Heart left ventricle (tissue), 16 donors: ENCODE measurements around the gene ADCK1. TPM values are rescaled to one million over a fixed set of nuclear protein-coding genes. Genes with fewer than 3 reads are reported as not detected.
"Not testable (repeated sequence)": the region's sequence is repeated elsewhere in the genome, so short reads cannot be mapped to it uniquely, and the experiment has no call there.

Source experiments
- ATAC-seq, 4 donors: fragments of 200-7000 bp; cut with Tn5 transposase; one replicate each; pipeline ENCODE4 v1.9.1; 2020 to 2022; ENCODE audit warnings: moderate library complexity in 4 of 4, mild to moderate bottlenecking in 3 of 4, moderate number of reproducible peaks in 1 of 4
- DNase-seq, 5 donors: peaks; one replicate each; pipeline ENCODE4 v3.0.0-alpha.2; 2020
- H3K27ac ChIP-seq, 12 donors: fragments of 200-600 bp; sonication (generic) in 4 of 12; one replicate each; pipeline versions ENCODE4 v1.5.0 to v1.8.0; 2016 to 2022; ENCODE audit warnings: mild to moderate bottlenecking in 2 of 12
- H3K27me3 ChIP-seq, 9 donors: fragments of 200-600 bp; sonication (generic) in 2 of 9; one replicate each; pipeline versions ENCODE4 v1.5.1 to v1.8.0; 2016 to 2022; ENCODE audit warnings: mild to moderate bottlenecking in 3 of 9
- H3K36me3 ChIP-seq, 9 donors: fragments of 200-600 bp; sonication (generic) in 2 of 9; one replicate each; pipeline versions ENCODE4 v1.5.0 to v1.8.0; 2018 to 2022; ENCODE audit warnings: mild to moderate bottlenecking in 2 of 9
- H3K4me1 ChIP-seq, 12 donors: fragments of 200-600 bp; sonication (generic) in 4 of 12; one replicate each; pipeline versions ENCODE4 v1.5.0 to v1.8.0; 2016 to 2022; ENCODE audit warnings: mild to moderate bottlenecking in 3 of 12
- H3K4me3 ChIP-seq, 12 donors: fragments of 200-600 bp; sonication (generic) in 4 of 12; one replicate each; pipeline versions ENCODE4 v1.5.0 to v1.8.0; 2017 to 2022; ENCODE audit warnings: mild to moderate bottlenecking in 9 of 12, moderate library complexity in 4 of 12
- H3K9me3 ChIP-seq, 12 donors: fragments of 200-600 bp; sonication (generic) in 4 of 12; one replicate each; pipeline versions ENCODE4 v1.5.0 to v1.8.0; 2016 to 2022; ENCODE audit warnings: mild to moderate bottlenecking in 1 of 12
- POLR2A ChIP-seq, 2 donors: fragments of 450-650 bp; IDR thresholded peaks; one replicate each; pipeline ENCODE4 v1.6.1; 2017; ENCODE audit warnings: antibody characterized with exemption in 2 of 2, mild to moderate bottlenecking in 2 of 2, moderate library complexity in 2 of 2
- WGBS, 4 donors: extraction: QIAGEN DNeasy Blood & Tissue Kit in 2 of 4; methylation state at CpG; one replicate each; pipeline versions ENCODE4 v1.1.5 to v1.1.7; 2013 to 2018; 5-methylcytosine and 5-hydroxymethylcytosine counted together
- intact Hi-C, 10 donors: fragments of 100-400 bp; cut with DNase I; formaldehyde crosslinking; loops; one replicate each; pipeline versions ENCODE4 v1.11.1 to v1.14.2; 2022
- polyA plus RNA-seq, 2 donors: library from polyadenylated mRNA; stranded (reverse); fragments of 200-250 nt; gene quantifications; one replicate each; pipeline ENCODE4 v1.2.3, GENCODE V29; 2013
- total RNA-seq, 9 donors: library from RNA; depleted of rRNA in 2 of 9; stranded (reverse); fragments of >200 nt in 2 of 9; fragmentation: NEBNext Ultra II Directional in 3 of 9; extraction: Animal tissue kit (Norgen Biotek cat#: 25700) in 3 of 9; gene quantifications; one replicate each; pipeline versions ENCODE4 v1.1.0 to v1.2.4, GENCODE V29; 2016 to 2023
- TF ChIP-seq, protein P1 (sequence below), 12 donors: fragments of 200-600 bp; sonication (generic) in 4 of 12; IDR thresholded peaks; one replicate each; pipeline versions ENCODE4 v1.5.0 to v1.8.0; 2018 to 2022; ENCODE audit warnings: antibody characterized with exemption in 12 of 12, mild to moderate bottlenecking in 5 of 12
- donor health status: ischemic (EF 13 %, LVEDD 7.1; RV severe dilation, severe dysfunction).
- donor health status: healthy with polysubstance abuse.
- donor health status: DM: no; HTN: yes; CAD: no.
- donor health status: DM: no; HTN: no; CAD: no.
- donor health status: ischemic (EF 25% LVEDD 6.9; RV normal size, moderate dysfunction).
- donor health status: ischemic (EF 25% LVEDD 5.7; RV mildly dilated, moderate dysfunction).
- donor health status: healthy.
- donor health status: DM: yes; HTN: yes; CAD: no.
- donor health status: ischemic (EF 35%, LVEDD 5.7; RV mildly dilated, moderate dysfunction).
- donor health status: nonischemic (EF 11% LVEDD 7.7; RV severe dilation, severe dysfunction).
- donor health status: DM: yes; HTN: yes; CAD: no.
- donor health status: PGD.
- donor health status: ischemic (EF 29% LVEDD 5.4; RV normal size, mild dysfunction).
- donor health status: nonischemic (EF 23%, LVEDD 6.1; RV moderate dilation, normal function).

The ADCK1 gene
- total and polyA plus RNA-seq, 11 donors: 4.0 to 12.8 (median 7.9) TPM

DNA sequence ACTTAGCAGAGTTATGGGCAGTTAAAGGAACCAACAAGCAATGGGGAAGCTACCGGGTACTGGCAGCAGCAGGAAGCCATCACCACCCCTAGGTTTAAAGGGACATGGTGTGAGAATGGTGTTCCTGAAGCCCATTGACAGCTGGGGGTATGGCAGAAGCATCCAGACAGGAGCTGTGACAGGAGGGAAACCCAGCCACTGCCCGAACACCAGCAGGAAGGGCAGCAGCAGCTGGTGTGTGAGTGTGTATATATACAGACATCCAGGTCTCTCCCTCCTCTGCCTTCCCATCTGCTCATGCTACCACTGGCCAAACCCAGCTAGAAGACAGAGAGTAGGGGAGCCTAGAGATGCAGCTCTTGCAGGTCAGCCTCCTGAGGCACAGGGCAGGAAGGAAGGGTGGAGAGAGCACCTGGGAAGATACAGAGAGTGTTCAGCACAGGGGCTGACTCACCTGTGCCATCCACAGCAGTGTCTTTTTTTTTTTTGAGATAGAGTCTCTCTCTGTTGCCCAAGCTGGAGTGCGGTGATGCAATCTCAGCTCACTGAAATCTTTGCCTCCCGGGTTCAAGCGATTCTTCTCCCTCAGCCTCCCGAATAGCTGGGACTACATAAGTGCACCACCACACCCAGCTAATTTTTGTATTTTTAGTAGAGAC, 9.2 kb upstream of the ADCK1 start:
- Histone ChIP-seq H3K36me3 (no peaks in the 10 kb centered on the region), H3K27me3 (no peaks in the 10 kb centered on the region), H3K27ac (no peak overlapping the region), H3K4me3 (no peak overlapping the region), H3K4me1 (no peaks in the 10 kb centered on the region), H3K9me3 (no peaks in the 10 kb centered on the region)
- WGBS, 4 donors: 67 to 76% (median 71%) methylated on average over 6 of the region's 6 CpGs
- intact Hi-C loops: no loop called here
- peak in 1 of 4 donors; percentile 29 for ATAC-seq
- no peak for DNase-seq
- TF ChIP-seq, protein P1, sequence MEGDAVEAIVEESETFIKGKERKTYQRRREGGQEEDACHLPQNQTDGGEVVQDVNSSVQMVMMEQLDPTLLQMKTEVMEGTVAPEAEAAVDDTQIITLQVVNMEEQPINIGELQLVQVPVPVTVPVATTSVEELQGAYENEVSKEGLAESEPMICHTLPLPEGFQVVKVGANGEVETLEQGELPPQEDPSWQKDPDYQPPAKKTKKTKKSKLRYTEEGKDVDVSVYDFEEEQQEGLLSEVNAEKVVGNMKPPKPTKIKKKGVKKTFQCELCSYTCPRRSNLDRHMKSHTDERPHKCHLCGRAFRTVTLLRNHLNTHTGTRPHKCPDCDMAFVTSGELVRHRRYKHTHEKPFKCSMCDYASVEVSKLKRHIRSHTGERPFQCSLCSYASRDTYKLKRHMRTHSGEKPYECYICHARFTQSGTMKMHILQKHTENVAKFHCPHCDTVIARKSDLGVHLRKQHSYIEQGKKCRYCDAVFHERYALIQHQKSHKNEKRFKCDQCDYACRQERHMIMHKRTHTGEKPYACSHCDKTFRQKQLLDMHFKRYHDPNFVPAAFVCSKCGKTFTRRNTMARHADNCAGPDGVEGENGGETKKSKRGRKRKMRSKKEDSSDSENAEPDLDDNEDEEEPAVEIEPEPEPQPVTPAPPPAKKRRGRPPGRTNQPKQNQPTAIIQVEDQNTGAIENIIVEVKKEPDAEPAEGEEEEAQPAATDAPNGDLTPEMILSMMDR (IDR thresholded peaks at IDR 0.05): no peak
- no peak for TF ChIP-seq POLR2A (IDR thresholded peaks at IDR 0.05)

DNA sequence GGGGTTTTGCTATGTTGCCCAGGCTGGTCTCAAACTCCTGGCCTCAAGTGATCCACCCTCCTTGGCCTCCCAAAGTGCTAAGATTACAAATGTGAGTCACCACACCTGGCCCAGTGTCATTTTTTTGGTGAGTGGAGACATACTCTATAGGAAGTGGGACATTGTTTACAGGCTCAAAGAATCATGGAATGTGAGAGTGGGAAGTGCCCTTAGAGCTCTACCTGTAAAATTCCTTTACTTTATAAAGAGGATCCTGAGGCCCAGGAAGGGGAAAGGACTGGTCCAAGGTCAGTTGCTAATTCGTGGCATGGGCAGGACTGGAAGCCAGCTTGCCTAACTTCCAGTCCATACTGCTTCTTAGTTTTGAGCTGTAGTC, 8.7 kb upstream of the ADCK1 start:
- no peaks in the 10 kb centered on the region for H3K27me3 ChIP-seq
- intact Hi-C loops: no loop called here
- H3K4me3 ChIP-seq: no peak overlapping the region
- H3K4me1 ChIP-seq: no peaks in the 10 kb centered on the region
- no peaks in the 10 kb centered on the region for H3K9me3 ChIP-seq
- WGBS, 4 donors: 49 to 73% (median 59%) methylated on average over 1 of the region's 1 CpG
- no peak overlapping the region for H3K27ac ChIP-seq
- no peak for ATAC-seq
- no peak for DNase-seq
- H3K36me3 ChIP-seq: no peaks in the 10 kb centered on the region
- TF ChIP-seq, protein P1 (IDR thresholded peaks at IDR 0.05): no peak
- no peak for TF ChIP-seq POLR2A (IDR thresholded peaks at IDR 0.05)

DNA sequence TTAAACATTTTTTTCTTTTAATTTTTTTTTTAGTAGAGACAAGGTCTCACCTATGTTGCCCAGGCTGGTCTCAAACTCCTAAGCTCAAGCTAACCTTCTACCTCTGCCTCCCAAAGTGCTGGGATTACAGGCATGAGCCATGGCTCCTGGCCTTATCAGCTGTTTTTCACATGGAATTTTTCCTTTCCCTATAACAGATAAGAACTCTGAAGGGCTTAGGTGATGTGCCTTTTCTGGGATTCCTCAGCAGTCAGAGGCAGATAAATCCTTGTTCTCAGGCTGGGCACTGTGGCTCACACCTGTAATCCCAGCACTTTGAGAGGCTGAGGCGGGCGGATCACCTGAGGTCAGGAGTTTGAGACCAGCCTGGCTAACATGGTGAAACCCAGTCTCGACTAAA, 6.7 kb upstream of the ADCK1 start:
- not testable (repeated sequence) for H3K27ac ChIP-seq, H3K4me1 ChIP-seq, DNase-seq, H3K9me3 ChIP-seq, H3K4me3 ChIP-seq, H3K27me3 ChIP-seq, ATAC-seq, H3K36me3 ChIP-seq
- 72 to 76% (median 74%) methylated on average over 3 of the region's 3 CpGs for WGBS, 4 donors
- intact Hi-C loops: loop anchor here in 1 of 10 donors (1.0 kb wide), 1 partner anchor 15 kb away; no protein-coding TSS in a partner anchor

DNA sequence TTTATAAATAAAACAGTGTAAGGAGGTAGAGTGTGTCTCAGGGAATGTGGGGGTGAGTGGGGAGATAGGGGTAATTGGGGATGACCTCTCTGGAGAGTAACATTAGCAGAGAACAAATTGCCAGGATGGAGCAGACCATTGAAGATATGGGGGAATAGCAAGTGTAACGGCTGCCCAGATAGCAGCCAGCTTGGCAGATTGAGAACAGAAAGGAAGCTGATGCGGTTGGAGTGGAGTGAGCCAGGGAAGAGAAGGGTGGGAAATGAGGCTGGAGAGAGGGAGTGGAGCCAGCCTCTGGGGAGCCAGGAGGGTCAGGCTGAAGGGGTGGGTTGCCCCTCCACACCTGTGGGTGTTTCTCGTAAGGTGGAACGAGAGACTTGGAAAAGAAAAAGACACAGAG, 5.6 kb upstream of the ADCK1 start:
- 66 to 75% (median 70%) methylated on average over 4 of the region's 4 CpGs for WGBS, 4 donors
- H3K27me3 ChIP-seq: no peaks in the 10 kb centered on the region
- no peak for TF ChIP-seq POLR2A (IDR thresholded peaks at IDR 0.05)
- TF ChIP-seq, protein P1 (IDR thresholded peaks at IDR 0.05): no peak
- ATAC-seq (no peak), DNase-seq (no peak)
- H3K9me3 ChIP-seq: no peaks in the 10 kb centered on the region
- no peaks in the 10 kb centered on the region for H3K36me3 ChIP-seq
- intact Hi-C loops: no loop called here
- H3K27ac ChIP-seq: no peak overlapping the region
- H3K4me1 ChIP-seq: peaks cover 0 to 1% (median 0%) of the 10 kb centered on the region in 12 donors
- H3K4me3 ChIP-seq: no peak overlapping the region

DNA sequence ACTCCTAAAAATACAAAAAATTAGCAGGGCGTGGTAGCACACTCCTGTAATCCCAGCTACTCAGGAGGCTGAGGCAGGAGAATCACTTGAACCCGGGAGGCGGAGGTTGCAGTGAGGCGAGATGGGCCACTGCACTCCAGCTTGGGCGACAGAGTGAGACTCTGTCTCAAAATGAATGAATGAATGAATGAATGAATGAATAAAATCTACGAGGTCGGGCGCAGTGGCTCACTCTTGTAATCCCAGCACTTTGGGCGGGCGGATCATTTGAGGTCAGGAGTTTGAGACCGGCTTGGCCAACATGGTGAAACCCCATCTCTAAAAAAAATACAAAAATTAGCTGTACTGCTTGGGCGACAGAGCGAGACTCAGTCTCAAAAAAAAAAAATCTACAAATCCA, 453 bp upstream of the ADCK1 start:
- Histone ChIP-seq H3K27ac (peak overlapping the region in 11 of 12 donors; percentile 88 to 98 (median 93)), H3K4me1 (peaks cover 0 to 16% (median 7%) of the 10 kb centered on the region in 12 donors), H3K4me3 (peak overlapping the region; percentile 56 to 100 (median 82))
- 73 to 77% (median 77%) methylated on average over 13 of the region's 13 CpGs for WGBS, 4 donors
- H3K9me3 ChIP-seq, H3K36me3 ChIP-seq, H3K27me3 ChIP-seq, ATAC-seq, intact Hi-C loops: not testable (repeated sequence)
- peak in 1 of 5 donors; percentile 31 for DNase-seq
